Skeletal muscle tissue (tissue), 4 donors: ENCODE measurements around the gene ING3. TPM values are rescaled to one million over a fixed set of nuclear protein-coding genes. Genes with fewer than 3 reads are reported as not detected.

Experiments used
- H3K27ac ChIP-seq: one replicate; pipeline ENCODE4 v1.7.0; 2013; ENCODE audit warnings: mild to moderate bottlenecking, low read depth, low read length, inconsistent platforms
- H3K27me3 ChIP-seq, 3 donors: one replicate each; pipeline ENCODE4 v1.7.0; 2013; ENCODE audit warnings: low read length in 3 of 3; ENCODE audit not compliant: control insufficient read depth in 3 of 3, insufficient read depth in 3 of 3
- H3K36me3 ChIP-seq, 3 donors: one replicate each; pipeline ENCODE4 v1.7.0; 2013; ENCODE audit warnings: low read length in 3 of 3; ENCODE audit not compliant: control insufficient read depth in 3 of 3, insufficient read depth in 3 of 3
- H3K4me1 ChIP-seq, 3 donors: one replicate each; pipeline ENCODE4 v1.7.0; 2013; ENCODE audit warnings: low read length in 3 of 3, mild to moderate bottlenecking in 3 of 3; ENCODE audit not compliant: control insufficient read depth in 3 of 3, insufficient read depth in 3 of 3
- H3K4me3 ChIP-seq, 3 donors: one replicate each; pipeline ENCODE4 v1.7.0; 2013; ENCODE audit warnings: low read length in 3 of 3
- H3K9ac ChIP-seq, 3 donors: one replicate each; pipeline ENCODE4 v1.7.0; 2013; ENCODE audit warnings: low read length in 3 of 3, mild to moderate bottlenecking in 3 of 3, moderate library complexity in 2 of 3, low read depth in 1 of 3
- H3K9me3 ChIP-seq, 3 donors: one replicate each; pipeline ENCODE4 v1.7.0; 2013; ENCODE audit warnings: low read length in 3 of 3; ENCODE audit not compliant: control insufficient read depth in 3 of 3
- total RNA-seq: library from RNA; depleted of rRNA; stranded (reverse); fragments of >200 nt; gene quantifications from one replicate; pipeline ENCODE4 v1.2.3, GENCODE V29; 2014
- donor health status: Osteomylitis.

Gene ING3
- total RNA-seq, 1 donor from 2014 or later, result 11.5 TPM

DNA sequence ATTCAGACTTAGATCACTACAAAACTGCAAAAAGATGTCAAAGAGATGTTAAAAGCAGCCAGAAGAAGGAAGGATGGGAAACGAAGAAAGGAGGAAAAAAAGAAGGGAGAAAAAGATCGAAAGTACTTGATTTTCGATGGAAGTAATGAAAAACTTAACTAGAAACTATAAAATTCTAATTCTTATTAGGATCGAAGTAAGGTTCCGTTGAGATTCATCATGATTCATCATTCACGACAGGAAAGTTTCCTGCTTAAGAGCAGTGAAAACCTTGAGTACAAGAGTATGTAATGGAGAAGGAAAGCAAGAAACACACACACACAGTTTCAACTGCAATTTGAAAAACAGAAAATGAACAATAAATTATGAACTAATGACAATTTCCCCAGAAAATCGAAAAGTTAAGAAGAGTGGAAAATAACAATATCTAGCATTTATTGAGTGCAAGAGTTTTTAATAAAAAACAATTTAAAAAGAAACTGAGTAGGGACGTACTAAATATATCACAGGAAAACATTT lies 1.1 kb upstream of the ING3 start:
- Histone ChIP-seq H3K27me3 (no peaks in the 10 kb centered on the region), H3K9ac (peak overlapping the region in 1 of 3 donors; percentile 60), H3K4me3 (peak overlapping the region; percentile 80 to 99 (median 83)), H3K27ac (no peak overlapping the region), H3K36me3 (peaks cover 0 to 9% (median 8%) of the 10 kb centered on the region in 3 donors), H3K4me1 (peaks cover 6 to 15% (median 11%) of the 10 kb centered on the region in 3 donors), H3K9me3 (no peaks in the 10 kb centered on the region)

GRCh38 chr7:120949998-120950538 lies 509 bp upstream of the ING3 start:
- peaks cover 0 to 9% (median 8%) of the 10 kb centered on the region in 3 donors for H3K36me3 ChIP-seq
- H3K4me3 ChIP-seq, result peak overlapping the region; percentile 80 to 99 (median 83)
- H3K9ac ChIP-seq, result peak overlapping the region; percentile 60 to 84 (median 77)

DNA sequence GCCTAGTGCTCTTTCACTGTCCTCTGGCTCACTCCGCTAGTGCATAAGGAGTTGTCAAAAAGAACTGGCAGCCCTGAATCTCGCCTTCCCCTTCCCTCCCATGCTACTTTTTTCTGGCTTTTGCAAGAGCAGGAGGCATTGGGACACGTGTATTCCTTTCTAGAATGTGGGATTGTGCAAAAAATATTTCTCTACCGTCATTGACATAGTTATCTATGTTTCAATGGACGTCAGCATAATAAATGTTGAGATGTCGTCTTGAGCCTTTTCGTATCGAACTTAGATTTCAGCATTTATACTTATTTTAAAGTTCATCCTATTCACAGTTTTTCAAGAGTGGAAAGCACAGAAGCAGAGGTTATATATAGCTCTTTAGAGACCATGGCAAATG lies 727 bp downstream of the ING3 start:
- Histone ChIP-seq H3K27me3 (no peaks in the 10 kb centered on the region), H3K9me3 (no peaks in the 10 kb centered on the region), H3K4me1 (peaks cover 6 to 15% (median 11%) of the 10 kb centered on the region in 3 donors), H3K4me3 (peak overlapping the region; percentile 96 to 100 (median 99)), H3K27ac (peak overlapping the region; percentile 98), H3K36me3 (peaks cover 7 to 21% (median 17%) of the 10 kb centered on the region in 3 donors), H3K9ac (peak overlapping the region; percentile 76 to 91 (median 89))

More at GRCh38 chr7:120949998-120950538, 509 bp upstream of the ING3 start:
- Histone ChIP-seq H3K9me3 (no peaks in the 10 kb centered on the region), H3K27ac (no peak overlapping the region), H3K27me3 (no peaks in the 10 kb centered on the region), H3K4me1 (peaks cover 6 to 15% (median 11%) of the 10 kb centered on the region in 3 donors)

- Histone ChIP-seq H3K27ac (no peak overlapping the region), H3K36me3 (peaks cover 8 to 23% (median 21%) of the 10 kb centered on the region in 3 donors), H3K9ac (peak overlapping the region; percentile 2 to 89 (median 76))
These were observed 1.2 kb downstream of the ING3 start for GRCh38 chr7:120951826-120952225.

DNA sequence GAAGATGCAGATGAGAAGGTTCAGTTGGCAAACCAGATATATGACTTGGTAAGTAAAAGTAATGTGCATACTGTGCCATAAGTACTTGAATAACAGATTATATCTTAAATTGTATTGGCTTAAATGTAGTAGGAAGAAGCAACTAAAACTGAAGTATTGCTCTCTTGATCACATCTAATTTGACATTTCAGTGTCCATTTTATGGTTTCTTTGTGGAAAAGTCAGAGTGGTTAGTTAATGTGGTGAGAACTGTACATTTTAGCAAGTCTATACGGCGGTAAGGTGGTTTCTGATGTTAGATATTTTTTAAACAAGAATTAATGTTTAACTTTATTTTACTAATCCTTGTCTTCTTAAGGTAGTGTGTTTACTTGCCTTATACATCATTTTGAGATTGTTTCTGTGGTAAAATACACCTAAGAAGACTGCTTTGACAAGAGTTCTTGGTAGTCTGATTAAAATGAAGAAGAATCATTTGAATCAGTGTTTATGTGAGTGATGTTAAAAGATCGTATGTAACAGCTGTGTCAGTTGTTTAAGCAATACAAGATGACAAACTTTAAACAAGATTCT lies 5.1 kb downstream of the ING3 start:
- Histone ChIP-seq H3K27me3 (no peaks in the 10 kb centered on the region), H3K4me1 (peaks cover 6 to 12% (median 12%) of the 10 kb centered on the region in 3 donors), H3K27ac (no peak overlapping the region)

More at GRCh38 chr7:120951826-120952225, 1.2 kb downstream of the ING3 start:
- Histone ChIP-seq H3K9me3 (no peaks in the 10 kb centered on the region), H3K27me3 (no peaks in the 10 kb centered on the region), H3K4me3 (peak overlapping the region; percentile 96 to 100 (median 99)), H3K4me1 (peaks cover 6 to 15% (median 11%) of the 10 kb centered on the region in 3 donors)

DNA sequence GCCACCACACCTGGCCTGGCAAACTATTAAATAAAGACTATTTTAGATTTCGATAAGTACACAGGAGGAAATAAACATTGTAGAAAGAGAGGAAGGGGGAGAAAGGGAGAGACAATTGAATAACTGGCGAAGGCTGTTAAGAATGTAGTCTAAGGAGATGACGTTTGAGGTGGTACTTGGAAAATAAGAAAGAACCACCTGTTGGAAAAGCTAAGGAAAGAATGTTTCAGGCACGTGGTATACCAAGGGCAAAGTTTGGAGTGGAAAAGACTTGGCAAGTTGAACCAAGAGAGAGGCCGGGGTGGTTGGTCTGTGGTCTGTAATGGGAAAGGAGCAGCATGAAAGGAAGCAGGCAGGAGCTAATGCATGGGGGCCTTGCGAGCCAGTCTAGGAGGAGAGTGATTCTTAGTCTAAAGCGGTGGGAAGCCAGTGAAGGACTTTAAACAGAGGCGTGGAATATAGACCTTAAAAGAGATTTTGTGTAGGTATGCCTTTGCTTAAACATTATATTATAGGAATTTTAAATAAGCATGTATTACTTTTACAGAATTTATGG lies 9.4 kb downstream of the ING3 start:
- H3K9me3 ChIP-seq, result no peaks in the 10 kb centered on the region
- H3K36me3 ChIP-seq, result peaks cover 14 to 24% (median 14%) of the 10 kb centered on the region in 3 donors
- H3K27me3 ChIP-seq, result no peaks in the 10 kb centered on the region
- H3K27ac ChIP-seq, result no peak overlapping the region
- peaks cover 0 to 2% (median 0%) of the 10 kb centered on the region in 3 donors for H3K4me1 ChIP-seq
- no peak overlapping the region for H3K4me3 ChIP-seq
- H3K9ac ChIP-seq, result no peak overlapping the region

More for the DNA sequence above, 5.1 kb downstream of the ING3 start:
- no peak overlapping the region for H3K4me3 ChIP-seq
- no peak overlapping the region for H3K9ac ChIP-seq
- peaks cover 10 to 25% (median 23%) of the 10 kb centered on the region in 3 donors for H3K36me3 ChIP-seq
- no peaks in the 10 kb centered on the region for H3K9me3 ChIP-seq

- peaks cover 0 to 2% (median 0%) of the 10 kb centered on the region in 3 donors for H3K4me1 ChIP-seq
- peaks cover 7 to 21% (median 11%) of the 10 kb centered on the region in 3 donors for H3K36me3 ChIP-seq
- H3K9me3 ChIP-seq, result no peaks in the 10 kb centered on the region
- H3K27me3 ChIP-seq, result no peaks in the 10 kb centered on the region
- H3K9ac ChIP-seq, result no peak overlapping the region
- H3K4me3 ChIP-seq, result no peak overlapping the region
- H3K27ac ChIP-seq, result no peak overlapping the region
These were observed 10.1 kb downstream of the ING3 start for GRCh38 chr7:120960714-120961113.

DNA sequence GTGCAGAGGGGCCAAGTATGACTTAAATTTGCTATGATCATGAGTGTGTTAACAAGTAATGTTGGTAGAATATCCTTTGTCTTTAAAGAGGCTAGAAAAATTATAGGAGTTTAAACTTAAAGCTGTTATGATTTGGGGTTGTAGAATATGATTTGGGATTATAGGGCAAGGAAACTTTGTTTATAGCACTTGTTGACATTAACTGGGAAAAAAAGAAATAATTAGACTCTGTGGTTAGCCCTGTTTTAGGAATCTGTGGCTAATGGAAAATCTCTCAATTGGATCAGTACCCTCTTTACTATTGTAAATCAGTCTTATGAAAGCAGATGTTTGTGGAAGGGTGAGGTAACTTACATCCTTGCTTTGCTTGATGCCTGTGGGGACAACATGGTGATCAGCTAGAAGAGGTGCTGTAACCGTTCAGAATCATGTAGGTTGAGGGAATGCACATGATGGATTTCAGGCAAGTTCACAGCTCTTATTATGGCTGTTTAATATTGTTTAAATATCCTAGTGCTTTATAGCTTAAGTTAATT lies 11.1 kb downstream of the ING3 start:
- Histone ChIP-seq H3K9ac (no peak overlapping the region), H3K27ac (no peak overlapping the region), H3K9me3 (no peaks in the 10 kb centered on the region), H3K36me3 (peaks cover 7 to 17% (median 10%) of the 10 kb centered on the region in 3 donors), H3K4me3 (no peak overlapping the region), H3K4me1 (peaks cover 0 to 2% (median 0%) of the 10 kb centered on the region in 3 donors), H3K27me3 (no peaks in the 10 kb centered on the region)

- H3K4me3 ChIP-seq, result no peak overlapping the region
- no peak overlapping the region for H3K9ac ChIP-seq
- H3K4me1 ChIP-seq, result peaks cover 0 to 2% (median 0%) of the 10 kb centered on the region in 3 donors
- H3K9me3 ChIP-seq, result no peaks in the 10 kb centered on the region
- no peak overlapping the region for H3K27ac ChIP-seq
- H3K27me3 ChIP-seq, result no peaks in the 10 kb centered on the region
- H3K36me3 ChIP-seq, result peaks cover 22 to 33% (median 30%) of the 10 kb centered on the region in 3 donors
These were observed 13.5 kb downstream of the ING3 start for GRCh38 chr7:120964088-120964487.
